HG03139 (cell line): ENCODE measurements around the gene CPLX1.
"Not testable (repeated sequence)": the region's sequence is repeated elsewhere in the genome, so short reads cannot be mapped to it uniquely, and the experiment has no call there.

ENCODE experiments used
- ATAC-seq: cut with Tn5 transposase; IDR thresholded peaks from one replicate; pipeline ENCODE4 v1.9.1; 2021; ENCODE audit not compliant: unreplicated experiment

The CPLX1 gene

GRCh38 chr4:739569-739968 is 86.4 kb downstream of the CPLX1 start:
- no peak for ATAC-seq

DNA sequence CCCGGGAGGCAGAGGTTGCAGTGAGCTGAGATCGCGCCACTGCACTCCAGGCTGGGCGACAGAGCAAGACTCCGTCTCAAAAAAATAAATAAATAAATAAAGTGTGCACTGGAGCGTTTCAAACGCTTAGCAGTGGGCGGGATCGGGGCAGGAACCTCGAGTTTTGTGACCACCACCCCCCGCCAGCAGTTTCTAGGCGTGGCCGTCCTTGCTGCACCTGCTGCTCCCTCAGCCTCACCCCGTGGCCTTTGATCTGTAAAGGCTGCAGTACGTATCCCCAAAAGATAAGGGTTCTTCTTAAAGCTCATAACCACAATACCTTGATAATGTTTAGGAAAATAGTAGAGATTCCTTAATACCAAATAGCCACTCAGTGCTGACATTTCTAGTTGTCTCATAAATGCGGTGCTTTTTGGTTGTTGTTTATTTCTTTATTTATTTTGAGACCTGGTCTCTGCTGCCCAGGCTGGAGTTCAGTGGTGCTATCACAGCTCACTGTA is 87.1 kb downstream of the CPLX1 start:
- no peak for ATAC-seq

DNA sequence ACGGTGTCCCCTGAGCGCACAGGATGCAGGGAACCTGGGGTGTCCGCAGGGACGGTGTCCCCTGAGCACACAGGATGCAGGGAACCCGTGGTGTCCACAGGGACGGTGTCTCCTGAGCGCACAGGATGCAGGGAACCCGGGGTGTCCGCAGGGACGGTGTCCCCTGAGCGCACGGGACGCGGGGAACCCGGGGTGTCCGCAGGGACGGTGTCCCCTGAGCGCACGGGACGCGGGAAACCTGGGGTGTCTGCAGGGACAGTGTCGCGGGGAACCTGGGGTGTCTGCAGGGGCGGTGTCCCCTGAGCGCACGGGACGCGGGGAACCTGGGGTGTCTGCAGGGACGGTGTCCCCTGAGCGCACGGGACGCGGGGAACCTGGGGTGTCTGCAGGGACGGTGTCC is 89.4 kb downstream of the CPLX1 start:
- not testable (repeated sequence) for ATAC-seq

- ATAC-seq: no peak
Measured at GRCh38 chr4:735583-735982, 90.3 kb downstream of the CPLX1 start.
